Skeletal muscle tissue (tissue), 4 donors: ENCODE data around the gene FAM107A. TPM values are rescaled to one million over a fixed set of nuclear protein-coding genes. Genes with fewer than 3 reads are reported as not detected.

Experiments
- H3K27ac ChIP-seq: one replicate; pipeline ENCODE4 v1.7.0; 2013; ENCODE audit warnings: mild to moderate bottlenecking, low read depth, low read length, inconsistent platforms
- H3K27me3 ChIP-seq, 3 donors: one replicate each; pipeline ENCODE4 v1.7.0; 2013; ENCODE audit warnings: low read length in 3 of 3; ENCODE audit not compliant: control insufficient read depth in 3 of 3, insufficient read depth in 3 of 3
- H3K36me3 ChIP-seq, 3 donors: one replicate each; pipeline ENCODE4 v1.7.0; 2013; ENCODE audit warnings: low read length in 3 of 3; ENCODE audit not compliant: control insufficient read depth in 3 of 3, insufficient read depth in 3 of 3
- H3K4me1 ChIP-seq, 3 donors: one replicate each; pipeline ENCODE4 v1.7.0; 2013; ENCODE audit warnings: low read length in 3 of 3, mild to moderate bottlenecking in 3 of 3; ENCODE audit not compliant: control insufficient read depth in 3 of 3, insufficient read depth in 3 of 3
- H3K4me3 ChIP-seq, 3 donors: one replicate each; pipeline ENCODE4 v1.7.0; 2013; ENCODE audit warnings: low read length in 3 of 3
- H3K9ac ChIP-seq, 3 donors: one replicate each; pipeline ENCODE4 v1.7.0; 2013; ENCODE audit warnings: low read length in 3 of 3, mild to moderate bottlenecking in 3 of 3, moderate library complexity in 2 of 3, low read depth in 1 of 3
- H3K9me3 ChIP-seq, 3 donors: one replicate each; pipeline ENCODE4 v1.7.0; 2013; ENCODE audit warnings: low read length in 3 of 3; ENCODE audit not compliant: control insufficient read depth in 3 of 3
- total RNA-seq: library from RNA; depleted of rRNA; stranded (reverse); fragments of >200 nt; gene quantifications from one replicate; pipeline ENCODE4 v1.2.3, GENCODE V29; 2014
- donor health status: Osteomylitis.

FAM107A gene, protein sequence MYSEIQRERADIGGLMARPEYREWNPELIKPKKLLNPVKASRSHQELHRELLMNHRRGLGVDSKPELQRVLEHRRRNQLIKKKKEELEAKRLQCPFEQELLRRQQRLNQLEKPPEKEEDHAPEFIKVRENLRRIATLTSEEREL
- under 0.01 TPM for total RNA-seq

DNA sequence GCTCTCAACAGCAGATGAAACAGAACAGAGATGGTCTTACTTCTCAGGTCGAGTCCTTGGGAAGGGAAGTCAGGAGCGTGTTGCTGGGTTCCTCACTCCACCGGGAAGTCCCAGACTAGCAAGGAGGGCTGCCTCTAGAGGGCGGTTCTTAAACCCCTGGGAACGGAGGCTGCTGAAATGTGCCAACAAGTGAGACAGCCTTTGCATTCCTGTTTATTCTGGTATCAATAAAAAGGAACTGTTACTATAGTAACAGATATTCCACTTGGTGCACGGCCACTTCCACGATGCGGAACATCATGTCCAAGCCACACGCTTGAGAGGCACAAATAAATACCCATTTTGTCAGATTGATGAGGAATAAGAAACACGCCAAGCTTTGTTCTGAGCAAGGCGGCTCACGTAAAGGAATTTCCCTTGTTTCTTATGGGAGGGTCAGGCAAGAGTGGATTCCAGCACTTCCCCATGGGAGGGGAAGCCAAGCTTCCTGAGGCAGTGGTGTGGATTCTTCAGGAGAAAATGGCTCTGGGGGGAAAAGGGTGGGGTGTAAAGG is at the start of gene FAM107A:
FAM107A (minus strand) TSS at position 123 of the 553 bp plus-strand sequence. CDS start 7,531 bp downstream, outside the sequence.
- Histone ChIP-seq H3K9me3 (no peaks in the 10 kb centered on the region), H3K4me3 (peak within 1 kb of the TSS; percentile 32 to 60 (median 59)), H3K9ac (peak within 1 kb of the TSS; percentile 39 to 73 (median 45)), H3K27me3 (peaks cover 0 to 11% (median 2%) of the 10 kb centered on the region in 3 donors), H3K27ac (peak within 1 kb of the TSS; percentile 71), H3K4me1 (peaks cover 24 to 29% (median 25%) of the 10 kb centered on the region in 3 donors), H3K36me3 (no peaks in the 10 kb centered on the region)

DNA sequence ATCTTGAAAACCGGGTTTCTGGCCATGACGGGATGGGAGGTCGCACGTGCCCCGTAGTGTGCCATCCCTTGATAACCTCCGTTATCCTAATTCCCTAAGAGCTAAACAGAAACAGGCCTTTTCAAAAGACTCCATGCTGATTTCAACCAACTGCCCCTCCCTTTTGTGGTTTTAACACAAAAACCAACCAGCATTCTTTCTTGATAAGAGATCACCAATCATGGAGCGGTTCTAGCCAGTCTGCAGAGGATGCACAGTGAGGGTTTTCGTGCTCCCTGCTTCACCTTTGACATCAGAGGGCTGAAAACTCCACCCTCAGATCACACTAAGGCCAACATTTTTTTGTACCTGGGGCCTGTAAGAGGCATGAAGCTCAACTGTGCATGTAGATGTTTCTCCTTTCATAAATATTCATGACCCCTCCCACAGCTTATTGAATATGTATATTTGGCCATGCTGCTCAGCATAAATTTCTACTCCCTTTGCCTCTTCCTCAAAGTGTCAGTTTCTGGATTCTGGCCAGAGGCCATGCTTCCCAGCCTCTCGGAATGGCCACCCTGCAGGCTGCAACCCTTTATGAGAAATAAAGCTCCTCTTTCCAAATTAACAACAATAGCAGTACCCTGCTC is 48.1 kb upstream of the FAM107A start:
- H3K27ac ChIP-seq = no peak overlapping the region
- H3K9me3 ChIP-seq = no peaks in the 10 kb centered on the region
- H3K27me3 ChIP-seq = no peaks in the 10 kb centered on the region
- H3K36me3 ChIP-seq = no peaks in the 10 kb centered on the region
- H3K9ac ChIP-seq = no peak overlapping the region
- no peak overlapping the region for H3K4me3 ChIP-seq
- peaks cover 26 to 31% (median 29%) of the 10 kb centered on the region in 3 donors for H3K4me1 ChIP-seq

DNA sequence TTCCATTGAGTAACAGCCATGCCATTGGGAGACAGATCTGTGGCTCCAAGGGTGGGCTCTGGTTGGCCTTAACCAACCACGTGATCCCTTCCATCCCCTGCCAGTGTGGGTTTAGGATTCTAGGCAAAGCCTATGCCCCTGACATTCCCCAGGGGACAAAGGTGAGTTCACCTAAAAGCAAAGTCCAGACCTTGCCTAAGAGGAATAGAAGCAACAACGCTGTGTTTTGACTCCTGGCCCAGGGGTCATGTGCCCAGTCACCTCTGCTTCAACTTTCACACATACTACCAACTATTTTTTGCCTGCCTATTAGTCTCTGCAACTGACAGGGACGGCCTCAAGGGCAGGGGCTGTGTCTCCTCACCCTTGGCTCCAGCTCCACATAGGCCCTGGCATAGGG is 47.4 kb upstream of the FAM107A start:
- Histone ChIP-seq H3K27me3 (no peaks in the 10 kb centered on the region), H3K9me3 (no peaks in the 10 kb centered on the region), H3K9ac (no peak overlapping the region), H3K4me3 (no peak overlapping the region), H3K4me1 (peaks cover 20 to 26% (median 26%) of the 10 kb centered on the region in 3 donors), H3K27ac (no peak overlapping the region), H3K36me3 (no peaks in the 10 kb centered on the region)

DNA sequence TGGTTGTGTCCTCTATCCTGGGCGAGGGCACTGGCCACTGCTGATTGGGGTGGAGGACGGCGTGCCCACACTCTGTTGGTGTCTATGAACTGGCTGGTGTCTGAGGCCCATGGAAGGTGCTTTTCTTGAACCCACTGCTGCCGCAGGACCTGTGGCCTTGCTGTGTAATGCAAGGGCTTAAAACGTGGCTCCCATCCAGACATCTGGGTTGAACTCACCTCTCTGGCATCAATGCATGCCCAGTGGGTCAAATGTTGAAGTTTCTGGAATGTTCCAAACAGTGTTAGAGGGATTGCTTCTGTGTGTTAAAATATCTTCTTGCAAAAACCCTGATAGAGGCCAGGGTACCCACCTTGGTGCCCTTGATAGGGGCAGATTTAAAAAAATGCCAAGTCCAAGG is 46.8 kb upstream of the FAM107A start:
- Histone ChIP-seq H3K27ac (no peak overlapping the region), H3K9me3 (no peaks in the 10 kb centered on the region), H3K9ac (no peak overlapping the region), H3K36me3 (no peaks in the 10 kb centered on the region), H3K4me3 (no peak overlapping the region), H3K27me3 (no peaks in the 10 kb centered on the region), H3K4me1 (peaks cover 15 to 20% (median 20%) of the 10 kb centered on the region in 3 donors)

DNA sequence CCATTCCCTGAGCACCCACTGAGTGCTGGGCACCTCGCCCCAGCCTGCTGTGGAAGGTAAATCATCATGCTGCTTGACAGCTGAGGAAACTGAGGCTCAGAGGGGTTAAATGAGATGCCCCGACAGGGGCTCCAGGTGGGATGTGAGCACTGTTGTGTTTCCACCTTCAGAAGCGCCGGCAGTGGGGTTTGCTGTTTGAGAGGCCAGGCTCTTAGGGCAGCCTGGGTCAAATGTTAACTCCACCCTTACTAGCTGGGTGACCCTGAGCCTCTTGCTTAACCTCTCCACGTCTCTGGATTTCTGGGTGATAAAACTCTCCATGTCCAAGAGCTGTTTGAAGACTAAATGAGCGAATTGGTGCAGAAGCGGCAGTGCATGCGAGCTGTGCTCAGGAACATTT is 46.3 kb upstream of the FAM107A start:
- no peak overlapping the region for H3K27ac ChIP-seq
- H3K36me3 ChIP-seq = no peaks in the 10 kb centered on the region
- H3K4me1 ChIP-seq = peaks cover 14 to 16% (median 16%) of the 10 kb centered on the region in 3 donors
- no peaks in the 10 kb centered on the region for H3K27me3 ChIP-seq
- no peak overlapping the region for H3K4me3 ChIP-seq
- H3K9me3 ChIP-seq = no peaks in the 10 kb centered on the region
- H3K9ac ChIP-seq = no peak overlapping the region

DNA sequence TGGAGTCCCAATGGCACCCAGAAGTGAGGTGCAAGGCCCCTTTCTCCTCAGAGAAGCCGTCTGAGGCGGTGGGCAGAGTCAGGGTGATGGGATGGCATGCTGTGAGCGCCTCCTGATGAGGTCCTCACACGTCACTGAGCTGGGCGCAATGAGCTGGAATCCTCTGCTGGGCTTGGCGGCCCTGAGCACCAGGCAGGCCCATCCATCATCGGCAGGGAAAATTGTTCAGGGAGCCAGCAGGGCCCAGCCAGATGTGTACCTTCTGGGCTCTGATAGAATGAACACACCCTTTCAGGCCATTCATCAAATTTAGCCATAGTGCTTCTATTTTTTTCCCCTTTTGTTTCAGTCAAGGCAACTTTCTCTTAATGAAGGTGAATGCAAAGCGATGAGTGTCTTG is 45.7 kb upstream of the FAM107A start:
- no peaks in the 10 kb centered on the region for H3K27me3 ChIP-seq
- no peaks in the 10 kb centered on the region for H3K36me3 ChIP-seq
- no peak overlapping the region for H3K27ac ChIP-seq
- H3K4me1 ChIP-seq = peaks cover 10% of the 10 kb centered on the region in 3 donors
- H3K9me3 ChIP-seq = no peaks in the 10 kb centered on the region
- H3K9ac ChIP-seq = no peak overlapping the region
- H3K4me3 ChIP-seq = no peak overlapping the region

DNA sequence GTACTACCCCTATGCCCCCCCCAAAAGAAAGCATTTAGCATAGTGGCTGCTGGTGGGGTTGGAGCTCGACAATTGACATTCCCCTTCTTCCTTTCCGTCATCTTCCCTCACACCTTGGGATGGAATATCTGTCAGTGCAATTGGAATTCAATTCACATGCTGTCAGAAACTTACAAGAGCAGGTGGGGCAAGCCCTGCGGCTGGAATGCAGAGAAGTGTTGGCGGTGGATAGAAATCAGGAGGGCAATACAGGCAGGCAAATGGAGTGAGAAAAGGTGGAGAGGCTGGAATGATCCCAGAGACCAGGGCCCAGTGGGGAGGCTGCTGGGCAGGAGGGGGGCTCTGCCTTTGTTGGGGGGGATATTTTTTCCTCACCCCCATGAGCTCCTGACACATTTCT is 45.2 kb upstream of the FAM107A start:
- no peaks in the 10 kb centered on the region for H3K27me3 ChIP-seq
- peaks cover 5 to 6% (median 6%) of the 10 kb centered on the region in 3 donors for H3K4me1 ChIP-seq
- no peak overlapping the region for H3K9ac ChIP-seq
- H3K27ac ChIP-seq = no peak overlapping the region
- no peak overlapping the region for H3K4me3 ChIP-seq
- no peaks in the 10 kb centered on the region for H3K9me3 ChIP-seq
- no peaks in the 10 kb centered on the region for H3K36me3 ChIP-seq

DNA sequence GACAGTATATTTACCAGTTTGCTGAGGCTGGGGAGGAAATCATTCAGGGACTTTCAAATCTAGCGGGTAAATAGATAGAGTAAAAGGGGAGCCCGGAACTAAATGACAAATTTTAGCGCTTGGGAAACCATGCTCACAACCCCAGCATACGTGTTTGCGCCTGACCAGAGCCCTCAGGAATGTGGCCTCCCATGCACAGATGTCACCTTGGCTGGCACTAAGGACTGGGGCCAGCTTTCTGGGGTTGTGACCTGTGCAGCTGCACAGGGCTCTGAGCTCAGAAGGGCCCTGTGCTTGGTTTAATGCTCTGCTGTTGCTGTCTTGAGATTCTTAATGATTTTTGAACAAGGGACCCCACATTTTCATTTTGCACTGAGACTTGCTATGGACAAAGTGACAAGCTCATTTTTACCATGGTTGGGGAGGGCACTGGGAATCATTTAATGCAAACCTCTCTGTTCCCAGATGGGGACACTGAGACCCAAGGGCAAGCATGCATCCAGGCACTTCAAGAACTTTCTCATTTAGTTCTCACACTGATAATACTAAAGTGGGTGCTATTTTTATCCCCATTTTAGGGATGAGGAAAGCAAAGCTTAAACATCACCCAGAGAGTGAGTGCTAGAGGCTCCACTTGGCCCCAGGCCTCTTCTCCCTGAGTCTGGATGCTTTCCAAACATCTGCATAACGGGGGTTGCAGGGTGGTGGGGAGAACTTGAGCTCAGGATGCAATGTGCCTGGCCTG is 44.1 kb upstream of the FAM107A start:
- Histone ChIP-seq H3K27me3 (no peaks in the 10 kb centered on the region), H3K36me3 (no peaks in the 10 kb centered on the region), H3K27ac (no peak overlapping the region), H3K9me3 (no peaks in the 10 kb centered on the region), H3K9ac (no peak overlapping the region), H3K4me1 (no peaks in the 10 kb centered on the region), H3K4me3 (no peak overlapping the region)

DNA sequence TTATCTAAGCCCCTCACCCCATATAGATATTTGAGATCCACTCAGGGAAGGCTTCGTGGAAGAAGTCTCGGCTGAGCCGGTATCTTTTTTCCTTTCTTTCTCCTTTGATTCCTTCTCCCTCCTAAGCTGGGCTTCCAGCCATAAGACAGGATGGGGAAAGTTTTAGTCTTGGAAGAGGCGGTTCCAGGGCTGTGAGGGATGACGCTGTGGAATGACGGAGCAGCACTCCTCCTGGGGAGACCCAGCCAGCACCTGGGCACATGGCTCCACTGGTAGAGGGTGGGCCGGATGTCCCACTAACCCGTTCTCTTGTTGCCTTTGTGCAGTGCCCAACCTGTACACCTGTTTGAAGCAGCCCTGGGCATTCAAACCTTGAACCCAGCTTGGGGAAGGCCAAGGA is 43.2 kb upstream of the FAM107A start:
- H3K4me3 ChIP-seq = no peak overlapping the region
- no peaks in the 10 kb centered on the region for H3K27me3 ChIP-seq
- no peaks in the 10 kb centered on the region for H3K36me3 ChIP-seq
- H3K9me3 ChIP-seq = no peaks in the 10 kb centered on the region
- H3K27ac ChIP-seq = no peak overlapping the region
- H3K9ac ChIP-seq = no peak overlapping the region
- no peaks in the 10 kb centered on the region for H3K4me1 ChIP-seq

DNA sequence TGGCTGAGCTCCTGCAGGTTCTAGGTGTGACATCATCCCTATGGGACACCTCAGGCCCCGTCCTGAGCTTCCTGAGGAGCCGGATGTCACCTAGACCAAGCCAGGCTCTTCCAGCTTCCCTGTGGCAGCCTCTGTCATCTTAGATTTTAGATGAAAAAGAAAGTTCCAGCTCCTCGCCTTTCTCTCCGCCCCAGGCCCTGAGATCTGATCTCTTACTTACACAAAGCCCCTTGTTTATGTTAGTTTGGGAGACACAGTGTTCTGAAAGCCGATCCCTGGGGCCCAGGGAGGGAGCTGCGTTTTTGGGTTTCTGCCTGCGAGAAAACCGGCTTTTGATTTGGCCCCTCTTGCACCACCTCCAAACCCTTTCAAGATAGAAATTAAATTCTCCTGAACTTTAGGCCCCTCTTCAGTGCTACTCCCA is 40.2 kb upstream of the FAM107A start:
- Histone ChIP-seq H3K36me3 (no peaks in the 10 kb centered on the region), H3K27ac (no peak overlapping the region), H3K4me3 (no peak overlapping the region), H3K9ac (no peak overlapping the region), H3K27me3 (no peaks in the 10 kb centered on the region), H3K9me3 (no peaks in the 10 kb centered on the region), H3K4me1 (no peaks in the 10 kb centered on the region)
